HFFc6 (cell line): ENCODE results near the gene AFAP1L1. TPM values are rescaled to one million over a fixed set of nuclear protein-coding genes. Genes with fewer than 3 reads are reported as not detected.
"Not testable (repeated sequence)": the region's sequence is repeated elsewhere in the genome, so short reads cannot be mapped to it uniquely, and the experiment has no call there.

Experiments
- DNase-seq: peaks from one replicate; pipeline ENCODE4 v3.0.0-alpha.2; 2018
- H3K27ac Mint-ChIP-seq: 2 replicates; pipeline ENCODE4 v1.8.0; 2020; ENCODE audit warnings: mild to moderate bottlenecking, mixed read lengths
- H3K27me3 Mint-ChIP-seq: 2 replicates; pipeline ENCODE4 v1.8.0; 2021; ENCODE audit warnings: mild to moderate bottlenecking, moderate library complexity, mixed read lengths; ENCODE audit not compliant: insufficient read depth
- H3K36me3 Mint-ChIP-seq: 2 replicates; pipeline ENCODE4 v1.8.0; 2021; ENCODE audit warnings: low read depth, mixed read lengths
- H3K4me1 Mint-ChIP-seq: 2 replicates; pipeline ENCODE4 v1.8.0; 2020; ENCODE audit warnings: low read depth, mixed read lengths
- H3K4me3 Mint-ChIP-seq: 2 replicates; pipeline ENCODE4 v1.8.0; 2020; ENCODE audit warnings: mild to moderate bottlenecking, moderate library complexity, mixed read lengths
- H3K9me3 Mint-ChIP-seq: 2 replicates; pipeline ENCODE4 v1.8.0; 2020; ENCODE audit warnings: mild to moderate bottlenecking, mixed read lengths
- total RNA-seq, 6 experiments: library from RNA; stranded (reverse); fragmentation: NEBNext Ultra II Directional; extraction: Animal tissue kit (Norgen Biotek cat#: 25700); gene quantifications; 2 replicates in 1 of 6; 3 replicates in 5 of 6; pipeline ENCODE4 v1.2.3, GENCODE V29; 2021
- TF ChIP-seq, protein P1 (sequence below): fragments of 200-600 bp; sonication (generic); IDR thresholded peaks from 2 replicates; pipeline ENCODE4 v1.5.0; 2021; ENCODE audit warnings: antibody characterized with exemption, mild to moderate bottlenecking

Gene AFAP1L1
- total RNA-seq, 6 experiments from 2014 or later, result 3.2 to 7.5 (median 5.4) TPM

DNA sequence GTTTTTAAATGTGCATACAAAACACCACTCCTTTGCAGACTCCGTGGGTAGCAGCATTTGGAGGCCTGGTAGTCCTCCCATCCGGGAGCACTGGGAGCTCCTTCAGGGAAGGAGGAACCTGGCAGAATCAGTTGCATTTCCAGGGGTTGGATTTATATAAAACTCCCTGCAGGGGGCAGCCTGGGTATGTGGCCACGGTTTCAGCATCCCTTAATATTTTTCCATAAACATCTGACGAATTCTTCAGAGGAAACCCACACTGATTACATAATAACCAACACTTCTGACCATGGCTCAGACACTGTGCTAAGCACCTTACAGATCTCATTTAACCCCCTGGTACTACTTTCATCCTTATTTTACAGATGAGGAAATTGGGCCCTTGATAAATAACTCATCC is 6.1 kb upstream of the AFAP1L1 start:
- peaks cover 23% of the 10 kb centered on the region for H3K4me1 Mint-ChIP-seq
- H3K4me3 Mint-ChIP-seq, result no peak overlapping the region
- peaks cover 15% of the 10 kb centered on the region for H3K36me3 Mint-ChIP-seq
- H3K9me3 Mint-ChIP-seq, result peaks cover 13% of the 10 kb centered on the region
- no peak overlapping the region for H3K27ac Mint-ChIP-seq
- peaks cover 11% of the 10 kb centered on the region for H3K27me3 Mint-ChIP-seq
- DNase-seq, result peak; percentile 61
- TF ChIP-seq, protein P1, sequence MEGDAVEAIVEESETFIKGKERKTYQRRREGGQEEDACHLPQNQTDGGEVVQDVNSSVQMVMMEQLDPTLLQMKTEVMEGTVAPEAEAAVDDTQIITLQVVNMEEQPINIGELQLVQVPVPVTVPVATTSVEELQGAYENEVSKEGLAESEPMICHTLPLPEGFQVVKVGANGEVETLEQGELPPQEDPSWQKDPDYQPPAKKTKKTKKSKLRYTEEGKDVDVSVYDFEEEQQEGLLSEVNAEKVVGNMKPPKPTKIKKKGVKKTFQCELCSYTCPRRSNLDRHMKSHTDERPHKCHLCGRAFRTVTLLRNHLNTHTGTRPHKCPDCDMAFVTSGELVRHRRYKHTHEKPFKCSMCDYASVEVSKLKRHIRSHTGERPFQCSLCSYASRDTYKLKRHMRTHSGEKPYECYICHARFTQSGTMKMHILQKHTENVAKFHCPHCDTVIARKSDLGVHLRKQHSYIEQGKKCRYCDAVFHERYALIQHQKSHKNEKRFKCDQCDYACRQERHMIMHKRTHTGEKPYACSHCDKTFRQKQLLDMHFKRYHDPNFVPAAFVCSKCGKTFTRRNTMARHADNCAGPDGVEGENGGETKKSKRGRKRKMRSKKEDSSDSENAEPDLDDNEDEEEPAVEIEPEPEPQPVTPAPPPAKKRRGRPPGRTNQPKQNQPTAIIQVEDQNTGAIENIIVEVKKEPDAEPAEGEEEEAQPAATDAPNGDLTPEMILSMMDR, result peak; percentile 79

GRCh38 chr5:149267241-149267973 is 4.3 kb upstream of the AFAP1L1 start:
- Mint-ChIP-seq H3K27me3 (peaks cover 11% of the 10 kb centered on the region), H3K4me3 (no peak overlapping the region), H3K27ac (no peak overlapping the region), H3K9me3 (peaks cover 13% of the 10 kb centered on the region), H3K36me3 (peaks cover 15% of the 10 kb centered on the region), H3K4me1 (peaks cover 36% of the 10 kb centered on the region)
- no peak for DNase-seq
- TF ChIP-seq, protein P1, result no peak

DNA sequence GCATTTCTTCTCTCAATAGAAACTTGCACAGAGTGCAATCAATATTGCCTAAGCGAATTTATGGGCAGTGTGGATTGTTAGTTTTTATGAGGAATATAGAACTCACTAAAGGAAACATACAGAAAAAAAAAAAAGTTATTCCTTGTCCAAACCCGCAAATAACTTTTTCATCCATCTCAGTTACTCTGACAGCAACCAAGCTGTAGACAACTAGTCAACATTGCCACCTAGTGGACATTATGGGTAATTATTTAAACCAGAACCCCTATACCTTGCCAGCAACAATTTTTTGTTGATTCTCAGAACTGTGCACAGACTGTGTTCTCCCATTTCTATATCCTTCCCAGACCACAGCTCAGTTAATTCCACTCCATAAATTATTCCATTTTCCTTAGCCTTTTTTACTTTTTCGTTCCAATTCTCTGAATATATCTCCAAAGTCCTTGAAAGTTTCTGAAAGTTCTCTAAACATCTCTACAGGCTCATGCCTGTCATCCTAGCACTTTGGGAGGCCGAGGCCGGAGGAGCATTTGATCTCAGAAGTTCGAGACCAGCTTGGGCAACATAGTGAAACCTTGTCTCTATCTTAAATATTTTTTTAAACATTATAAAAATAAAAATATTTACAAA is 2.6 kb upstream of the AFAP1L1 start:
- H3K4me3 Mint-ChIP-seq, result no peak overlapping the region
- DNase-seq, result peak; percentile 55
- TF ChIP-seq, protein P1, result peak; percentile 92

DNA sequence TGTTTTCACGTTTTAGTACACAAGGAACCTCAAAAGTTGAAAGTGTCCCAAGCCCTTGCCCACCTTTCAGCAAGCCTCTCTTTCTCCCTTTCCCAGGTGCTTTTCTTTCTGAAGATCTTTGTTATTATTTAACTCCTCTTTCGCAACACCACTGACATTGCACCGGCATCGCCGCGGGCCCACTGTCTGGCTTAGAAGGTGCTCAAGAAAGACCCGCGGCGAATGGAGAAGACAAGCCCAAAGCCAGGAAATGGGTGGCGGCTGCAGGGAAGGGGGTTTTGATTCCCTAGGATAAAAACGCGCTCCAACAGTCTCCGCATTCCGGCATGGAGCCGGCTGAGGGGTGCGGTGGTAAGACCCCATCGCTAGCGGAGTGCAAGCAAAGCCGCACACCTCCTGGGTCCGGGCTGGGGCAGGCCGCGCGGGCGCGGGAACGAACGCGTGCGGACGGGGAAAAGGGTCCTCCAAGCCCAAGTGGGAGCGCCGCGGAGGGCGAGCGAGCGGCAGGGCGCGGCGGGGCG is 404 bp upstream of the AFAP1L1 start:
- no peak overlapping the region for H3K27ac Mint-ChIP-seq

More for the DNA sequence above, 2.6 kb upstream of the AFAP1L1 start:
- H3K27ac Mint-ChIP-seq, result no peak overlapping the region
- peaks cover 13% of the 10 kb centered on the region for H3K9me3 Mint-ChIP-seq
- H3K36me3 Mint-ChIP-seq, result peaks cover 15% of the 10 kb centered on the region
- H3K4me1 Mint-ChIP-seq, result peaks cover 44% of the 10 kb centered on the region
- peaks cover 10% of the 10 kb centered on the region for H3K27me3 Mint-ChIP-seq

GRCh38 chr5:149272781-149273180 is 1.1 kb downstream of the AFAP1L1 start:
- peak overlapping the region; percentile 91 for H3K4me3 Mint-ChIP-seq
- not testable (repeated sequence) for H3K27me3 Mint-ChIP-seq, H3K27ac Mint-ChIP-seq, DNase-seq
- H3K4me1 Mint-ChIP-seq, result peaks cover 29% of the 10 kb centered on the region
- H3K9me3 Mint-ChIP-seq, result peaks cover 13% of the 10 kb centered on the region
- H3K36me3 Mint-ChIP-seq, result peaks cover 15% of the 10 kb centered on the region

More for the DNA sequence above, 404 bp upstream of the AFAP1L1 start:
- TF ChIP-seq, protein P1, result no peak
- Mint-ChIP-seq H3K4me1 (peaks cover 38% of the 10 kb centered on the region), H3K9me3 (peaks cover 13% of the 10 kb centered on the region), H3K27me3 (peaks cover 2% of the 10 kb centered on the region), H3K36me3 (peaks cover 15% of the 10 kb centered on the region), H3K4me3 (peak overlapping the region; percentile 66)
- DNase-seq, result no peak

- Mint-ChIP-seq H3K36me3 (peaks cover 10% of the 10 kb centered on the region), H3K4me3 (peak overlapping the region; percentile 91; the same call in 1 of the 2 replicates), H3K27me3 (peaks cover 2% of the 10 kb centered on the region), H3K9me3 (peaks cover 10% of the 10 kb centered on the region), H3K27ac (no peak overlapping the region), H3K4me1 (peaks cover 26% of the 10 kb centered on the region)
- no peak for DNase-seq
- TF ChIP-seq, protein P1, result no peak
Observed at GRCh38 chr5:149273237-149273636, 1.6 kb downstream of the AFAP1L1 start.
